HG03354 (cell line): ENCODE data around the gene ST14.

ENCODE experiments used
- ATAC-seq: cut with Tn5 transposase; IDR thresholded peaks from one replicate; pipeline ENCODE4 v1.9.1; 2021; ENCODE audit warnings: mild to moderate bottlenecking; ENCODE audit not compliant: unreplicated experiment, poor library complexity, severe bottlenecking

The ST14 gene

DNA sequence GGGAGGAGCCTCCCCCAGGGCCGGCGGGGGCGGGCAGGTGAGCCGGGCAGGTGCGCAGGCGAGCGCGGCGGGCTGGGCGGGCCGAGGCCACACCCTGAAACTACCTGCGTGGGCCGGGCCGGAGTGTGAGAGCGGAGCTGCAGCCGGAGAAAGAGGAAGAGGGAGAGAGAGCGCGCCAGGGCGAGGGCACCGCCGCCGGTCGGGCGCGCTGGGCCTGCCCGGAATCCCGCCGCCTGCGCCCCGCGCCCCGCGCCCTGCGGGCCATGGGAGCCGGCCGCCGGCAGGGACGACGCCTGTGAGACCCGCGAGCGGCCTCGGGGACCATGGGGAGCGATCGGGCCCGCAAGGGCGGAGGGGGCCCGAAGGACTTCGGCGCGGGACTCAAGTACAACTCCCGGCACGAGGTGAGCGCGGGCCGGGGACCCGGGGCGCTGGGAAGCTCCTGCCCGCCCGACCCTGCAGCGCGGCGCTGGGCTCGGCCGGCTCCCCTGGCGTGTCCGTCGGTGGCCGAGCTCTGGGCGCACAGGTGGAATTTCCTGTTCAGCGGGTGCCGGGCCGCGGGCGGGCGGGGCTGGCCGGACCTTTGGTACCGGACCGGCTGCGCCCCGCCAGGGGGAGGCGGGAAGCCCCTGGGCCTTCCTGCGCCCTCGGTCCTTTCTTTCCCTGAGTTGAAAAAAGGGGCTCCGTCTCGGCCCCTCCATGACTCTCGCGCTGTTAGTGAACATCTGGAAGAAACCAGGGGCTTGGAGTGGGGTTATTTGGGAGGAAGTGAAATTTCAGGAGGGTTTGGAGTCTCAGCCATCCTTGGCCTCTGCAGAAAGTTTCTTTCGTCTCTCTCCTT lies at the start of gene ST14:
ST14 (plus strand) TSS at position 126 of the 841 bp plus-strand sequence; CDS start at position 324, 198 bp downstream.
- ATAC-seq = no peak

DNA sequence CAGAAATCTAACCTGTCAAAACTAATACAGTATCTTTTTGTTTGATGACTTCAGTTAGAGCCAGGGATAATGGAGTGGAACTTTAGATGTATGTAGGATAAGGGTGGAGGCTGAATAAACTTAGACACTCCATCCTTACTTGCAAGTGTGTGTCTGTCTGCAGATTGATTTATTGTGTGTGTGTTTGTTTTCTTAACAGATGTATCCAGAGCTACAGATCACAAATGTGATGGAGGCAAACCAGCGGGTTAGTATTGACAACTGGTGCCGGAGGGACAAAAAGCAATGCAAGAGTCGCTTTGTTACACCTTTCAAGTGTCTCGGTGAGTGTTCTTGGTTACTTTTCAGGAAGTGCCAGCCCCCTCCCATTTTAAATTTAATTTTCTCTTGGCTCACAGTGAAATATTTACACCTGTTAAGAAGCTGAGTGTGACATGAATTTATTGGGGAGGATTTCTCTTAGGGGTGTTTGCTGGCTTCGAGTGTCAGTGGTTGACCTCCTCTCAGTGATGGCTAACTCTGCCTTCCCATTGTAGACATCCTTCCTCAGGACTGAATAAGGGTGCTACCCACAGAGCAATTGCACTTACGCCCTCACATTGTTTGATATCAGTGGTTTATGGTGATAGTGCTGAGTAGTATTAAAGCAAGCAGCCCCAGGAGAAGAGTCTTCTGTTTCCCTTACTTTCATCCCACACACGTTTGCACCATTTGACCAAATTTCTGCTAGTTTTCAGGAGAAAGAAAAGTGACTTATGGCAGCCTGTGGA lies 49.1 kb upstream of the ST14 start:
- ATAC-seq = no peak

DNA sequence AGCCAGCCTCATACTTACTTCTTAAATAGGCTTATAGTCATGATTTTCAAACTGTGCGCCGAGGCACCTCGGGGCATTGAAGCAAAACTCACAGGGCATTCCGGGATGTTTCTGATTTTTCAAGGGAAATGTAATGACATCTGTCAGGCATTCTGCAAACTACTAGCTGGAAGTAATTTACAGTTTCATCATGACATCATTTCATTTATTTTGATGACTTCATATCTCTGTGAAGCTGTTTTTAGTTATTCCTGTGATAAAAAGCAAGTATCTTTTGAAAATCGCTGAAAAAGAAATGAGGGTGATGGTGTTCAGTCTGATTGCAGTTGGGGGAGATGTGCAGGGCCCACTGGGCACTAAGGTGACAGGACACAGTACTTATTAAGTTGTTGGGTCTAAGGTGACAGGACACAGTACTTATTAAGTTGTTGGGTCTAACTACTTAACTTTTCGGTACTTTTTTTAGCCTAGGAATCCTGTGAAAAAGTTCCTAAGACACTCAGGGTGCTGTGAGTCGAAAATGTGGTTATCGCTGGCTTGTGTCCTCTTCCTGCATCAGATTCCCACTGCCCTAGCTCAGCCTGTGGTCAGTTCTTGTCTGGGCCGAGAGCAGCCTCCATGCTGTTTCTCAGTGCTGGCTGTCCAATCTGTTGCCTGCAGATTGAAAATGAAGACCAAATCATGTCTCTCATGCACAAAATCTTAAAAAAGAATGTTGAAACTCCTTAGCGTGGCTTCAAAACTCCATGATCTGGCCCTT lies 47.3 kb upstream of the ST14 start:
- ATAC-seq = no peak

DNA sequence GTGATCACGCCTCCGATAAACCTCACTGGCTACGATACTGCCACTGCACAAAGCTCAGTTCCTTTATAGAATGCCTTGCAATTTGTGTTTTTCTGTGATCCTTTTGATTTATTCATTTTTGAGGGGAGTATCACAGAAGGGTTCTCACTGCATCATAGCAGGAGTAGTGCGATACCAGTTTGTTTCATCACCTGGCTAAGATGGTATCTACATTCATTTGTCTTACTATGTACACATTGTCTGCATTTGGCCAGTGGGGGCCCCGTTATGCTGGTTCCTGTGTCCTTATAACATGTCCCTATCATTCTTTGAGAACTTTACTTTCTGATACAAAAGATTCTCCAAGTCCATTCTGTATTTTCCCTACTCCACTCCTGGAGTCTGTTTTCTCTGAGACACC lies 45.3 kb upstream of the ST14 start:
- no peak for ATAC-seq

DNA sequence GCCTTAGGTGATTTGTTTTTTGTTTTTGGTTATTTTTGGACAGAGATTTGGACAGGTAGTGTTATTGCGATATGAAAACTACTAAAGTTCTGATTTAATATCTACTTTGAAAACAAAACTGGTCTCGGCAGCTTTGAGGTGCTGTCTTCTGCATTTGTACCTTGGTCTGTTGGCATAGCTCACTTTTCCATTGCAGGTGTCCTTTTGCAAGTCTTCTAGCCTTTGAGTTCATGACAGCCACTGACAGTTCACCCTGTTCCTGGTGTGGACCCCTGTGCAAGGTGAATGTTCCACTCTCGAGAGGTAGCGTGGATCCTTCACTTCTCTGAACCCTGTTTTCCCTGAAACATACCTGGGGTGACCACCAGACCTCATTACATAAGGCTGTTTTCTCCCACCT lies 44.9 kb upstream of the ST14 start:
- ATAC-seq = no peak

DNA sequence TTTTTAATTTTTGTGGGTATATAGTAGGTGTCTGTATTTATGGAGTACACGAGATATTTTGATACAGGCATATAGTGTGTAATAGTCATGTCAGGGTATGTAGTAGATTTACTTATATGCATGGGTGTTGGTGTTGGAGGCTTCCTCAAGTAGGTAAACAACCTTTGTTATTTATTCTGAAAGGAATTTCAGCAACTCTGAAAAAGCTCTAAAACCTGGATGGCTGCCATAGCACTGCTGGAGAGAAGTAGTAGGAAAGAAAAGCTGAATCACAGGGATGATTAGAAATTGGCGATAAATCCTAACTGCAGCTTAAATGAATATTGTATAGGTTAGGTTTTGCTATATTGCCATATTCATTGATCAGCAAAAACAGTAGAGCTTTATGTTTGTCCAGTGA lies 44.4 kb upstream of the ST14 start:
- no peak for ATAC-seq

DNA sequence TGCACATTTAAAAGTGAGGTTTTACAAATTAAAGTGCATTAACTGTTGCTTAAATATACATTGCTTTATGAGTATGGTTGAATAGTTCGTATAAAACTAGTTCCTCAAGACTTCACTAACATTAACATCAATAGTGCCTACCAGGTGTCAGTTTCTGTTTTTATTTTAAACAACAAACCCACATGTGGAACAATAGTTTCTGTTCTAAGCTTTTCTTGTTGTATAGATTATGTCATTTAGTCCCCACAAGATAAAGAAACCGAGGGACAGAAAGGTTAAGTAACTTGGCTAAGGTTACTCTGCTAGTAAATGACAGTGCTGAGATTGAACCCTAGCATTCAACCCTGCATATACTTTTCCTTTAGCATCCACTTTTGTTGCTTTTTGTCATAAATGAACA lies 41.4 kb upstream of the ST14 start:
- peak; percentile 87 for ATAC-seq

DNA sequence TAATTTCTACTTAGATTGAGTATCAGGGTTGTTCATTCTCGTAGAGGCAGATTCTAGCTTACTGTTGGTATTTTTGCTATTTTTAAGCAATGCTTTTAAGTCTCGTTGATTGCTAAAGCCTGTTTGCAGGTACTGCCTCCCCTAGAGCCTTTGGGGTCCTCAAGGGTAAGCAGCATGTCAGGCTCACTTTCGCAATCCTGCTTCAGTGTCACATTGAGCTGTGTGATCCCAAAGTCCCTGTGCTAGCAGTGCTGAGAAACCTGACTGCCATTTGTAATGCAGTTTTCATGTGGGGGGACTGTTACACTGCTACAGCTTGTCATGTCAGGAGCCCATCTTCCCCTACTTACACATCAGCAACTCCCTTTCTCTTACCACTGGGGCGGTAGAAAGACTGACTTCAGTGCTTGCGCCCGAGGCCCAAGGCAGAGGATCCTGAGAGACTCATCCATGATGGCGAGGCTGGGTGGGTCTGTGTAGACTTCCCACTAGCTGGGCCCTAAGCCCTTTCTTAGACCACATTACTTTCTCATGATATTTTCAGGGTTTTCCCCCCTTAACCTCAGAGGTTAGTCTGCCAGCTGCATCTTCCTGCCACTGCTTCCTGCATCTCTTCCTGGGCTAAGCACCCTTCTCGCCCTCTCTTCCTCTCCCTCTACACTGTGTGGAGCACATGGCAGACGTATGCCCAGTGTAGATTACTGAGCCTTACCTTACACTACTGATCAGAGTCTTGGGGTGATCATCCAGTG lies 40.8 kb upstream of the ST14 start:
- ATAC-seq = peak; percentile 62

DNA sequence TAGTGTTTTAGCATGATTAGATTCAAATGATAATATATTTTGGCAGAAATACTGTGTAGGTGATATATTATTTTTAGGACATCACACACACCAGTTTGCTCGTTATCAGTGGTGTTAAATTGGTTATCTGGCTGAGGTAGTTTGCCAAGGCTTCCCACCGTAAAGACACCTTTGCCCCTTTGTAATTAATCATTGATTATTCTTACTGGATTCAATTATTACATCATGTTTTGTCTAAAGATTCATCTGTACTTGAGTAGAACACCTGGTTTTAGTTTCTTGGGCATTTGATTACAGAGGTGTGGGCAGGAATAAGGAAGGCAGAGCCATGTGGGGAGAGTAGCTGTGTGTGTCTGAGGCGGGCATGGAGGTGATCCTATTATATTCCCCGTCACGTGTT lies 39.5 kb upstream of the ST14 start:
- ATAC-seq = no peak

DNA sequence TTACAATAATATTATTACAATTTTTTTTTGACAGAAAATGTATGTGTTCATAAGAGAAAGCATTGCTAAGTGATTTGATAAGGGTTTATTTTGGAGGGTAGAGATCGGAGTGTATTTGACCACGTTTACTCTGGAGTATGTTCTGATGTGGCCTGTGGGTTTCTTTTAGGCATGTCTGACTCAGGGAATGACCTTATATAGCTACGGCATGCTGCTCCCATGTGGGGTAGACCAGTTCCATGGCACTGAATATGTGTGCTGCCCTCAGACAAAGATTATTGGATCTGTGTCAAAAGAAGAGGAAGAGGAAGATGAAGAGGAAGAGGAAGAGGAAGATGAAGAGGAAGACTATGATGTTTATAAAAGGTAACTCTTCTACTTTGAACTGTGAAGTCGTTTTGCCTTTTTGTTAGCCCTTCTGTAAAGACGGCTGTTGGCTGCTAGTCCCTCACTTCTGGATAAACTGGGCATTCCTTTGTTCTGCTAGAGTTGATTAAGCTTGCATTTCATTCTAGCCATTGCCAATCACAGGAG lies 38.1 kb upstream of the ST14 start:
- ATAC-seq = no peak

DNA sequence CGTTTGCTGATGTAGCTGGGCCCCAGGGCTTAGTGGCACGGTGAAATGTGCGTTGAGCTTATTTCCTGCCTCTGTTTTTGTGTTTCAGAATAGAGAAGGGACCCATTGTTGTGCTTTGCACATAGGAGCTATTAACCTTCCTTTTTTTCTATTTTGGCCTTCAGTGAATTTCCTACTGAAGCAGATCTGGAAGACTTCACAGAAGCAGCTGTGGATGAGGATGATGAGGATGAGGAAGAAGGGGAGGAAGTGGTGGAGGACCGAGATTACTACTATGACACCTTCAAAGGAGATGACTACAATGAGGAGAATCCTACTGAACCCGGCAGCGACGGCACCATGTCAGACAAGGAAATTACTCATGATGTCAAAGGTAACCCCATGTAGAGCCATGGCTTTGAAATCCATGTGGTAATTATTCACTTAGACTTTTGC lies 37.4 kb upstream of the ST14 start:
- no peak for ATAC-seq

DNA sequence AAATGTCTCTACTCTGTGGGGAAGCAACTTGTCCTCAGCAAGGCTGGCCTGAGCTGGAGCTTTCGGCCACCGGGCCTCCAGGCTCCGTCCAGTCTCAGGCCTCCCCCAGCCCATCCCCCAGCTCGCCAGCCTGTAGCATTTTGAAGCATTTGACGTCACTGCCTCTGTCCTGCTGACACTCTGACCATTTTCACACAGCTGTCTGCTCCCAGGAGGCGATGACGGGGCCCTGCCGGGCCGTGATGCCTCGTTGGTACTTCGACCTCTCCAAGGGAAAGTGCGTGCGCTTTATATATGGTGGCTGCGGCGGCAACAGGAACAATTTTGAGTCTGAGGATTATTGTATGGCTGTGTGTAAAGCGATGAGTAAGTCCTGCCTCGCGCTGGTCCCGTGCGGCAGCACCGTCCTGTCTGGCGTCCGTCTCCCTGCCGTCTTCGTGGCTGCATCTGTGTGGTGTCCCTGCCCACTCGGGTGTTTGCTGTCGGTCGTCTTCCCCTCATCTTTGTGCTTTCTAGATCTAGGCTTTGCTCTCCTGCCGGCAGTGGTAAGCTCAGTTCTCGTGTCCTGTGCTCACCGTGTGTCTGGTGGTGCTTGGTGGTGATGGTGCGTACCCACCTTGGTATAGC lies 36.1 kb upstream of the ST14 start:
- ATAC-seq = no peak

DNA sequence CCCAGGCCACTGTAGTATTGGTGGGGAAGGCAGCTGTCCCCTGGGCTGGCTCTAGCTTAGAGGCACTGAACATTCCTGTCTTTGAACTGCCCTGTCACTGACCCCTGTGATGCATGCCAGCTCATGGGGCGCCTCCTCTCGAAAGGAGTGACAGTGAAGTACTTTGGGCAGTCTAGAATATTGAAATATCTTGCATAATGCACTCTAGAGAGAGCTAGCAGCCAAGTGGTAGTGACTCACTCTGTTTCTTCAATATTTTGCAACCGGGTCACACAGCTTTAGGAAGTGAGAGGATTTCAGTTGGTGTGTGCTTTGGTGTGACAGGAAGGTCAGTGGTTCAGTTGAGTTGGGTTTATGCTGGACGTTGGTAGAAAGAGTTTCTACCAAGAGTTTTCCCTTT lies 35.5 kb upstream of the ST14 start:
- no peak for ATAC-seq

DNA sequence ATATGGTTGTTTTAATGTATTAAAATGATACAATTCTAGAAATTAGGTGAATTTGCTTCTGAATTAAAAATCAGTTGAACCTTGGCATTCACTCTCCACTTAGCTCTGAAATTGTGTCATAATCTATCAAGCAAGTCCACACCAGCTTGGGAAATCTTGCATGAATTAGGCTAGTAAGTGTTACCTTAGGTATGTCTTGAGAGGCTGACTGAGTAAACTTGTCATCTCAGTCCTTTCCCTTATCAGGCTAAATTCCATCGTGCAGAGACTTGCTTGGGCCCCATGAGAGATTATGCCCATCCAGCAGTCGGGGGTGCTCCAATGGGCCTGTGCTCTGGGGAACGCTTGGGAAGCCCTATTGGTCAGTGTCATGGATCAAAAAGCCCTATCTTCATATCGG lies 33.9 kb upstream of the ST14 start:
- ATAC-seq = no peak

DNA sequence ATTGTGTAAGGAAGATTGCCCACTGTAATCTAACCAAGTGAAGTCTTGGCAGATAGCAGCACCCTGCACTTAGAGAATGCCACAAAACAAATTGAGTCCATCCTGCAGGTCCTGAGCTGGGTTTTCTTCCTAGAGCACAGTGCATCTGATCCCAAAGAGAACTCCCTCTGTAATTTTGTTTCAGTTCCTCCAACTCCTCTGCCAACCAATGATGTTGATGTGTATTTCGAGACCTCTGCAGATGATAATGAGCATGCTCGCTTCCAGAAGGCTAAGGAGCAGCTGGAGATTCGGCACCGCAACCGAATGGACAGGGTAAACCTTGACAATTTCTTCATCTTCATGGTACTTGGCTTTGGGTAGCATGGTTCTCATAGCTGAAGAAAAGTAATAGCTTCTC lies 33.1 kb upstream of the ST14 start:
- no peak for ATAC-seq

DNA sequence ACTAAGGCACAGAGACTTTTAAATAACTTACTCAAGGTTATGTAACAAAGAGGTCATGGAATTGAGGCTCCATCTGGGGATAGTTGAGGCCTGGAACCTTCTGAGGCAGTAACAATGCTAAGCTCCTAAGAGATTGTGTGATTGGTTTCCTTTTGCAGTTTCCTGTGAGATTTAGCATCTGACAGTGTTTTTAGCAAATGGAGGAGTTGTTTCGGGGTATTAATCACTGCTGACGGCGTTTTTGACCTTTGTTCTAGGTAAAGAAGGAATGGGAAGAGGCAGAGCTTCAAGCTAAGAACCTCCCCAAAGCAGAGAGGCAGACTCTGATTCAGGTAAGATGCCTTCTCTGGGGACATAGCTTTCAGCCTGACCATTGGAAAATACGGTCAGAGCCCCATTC lies 32.1 kb upstream of the ST14 start:
- ATAC-seq = no peak

DNA sequence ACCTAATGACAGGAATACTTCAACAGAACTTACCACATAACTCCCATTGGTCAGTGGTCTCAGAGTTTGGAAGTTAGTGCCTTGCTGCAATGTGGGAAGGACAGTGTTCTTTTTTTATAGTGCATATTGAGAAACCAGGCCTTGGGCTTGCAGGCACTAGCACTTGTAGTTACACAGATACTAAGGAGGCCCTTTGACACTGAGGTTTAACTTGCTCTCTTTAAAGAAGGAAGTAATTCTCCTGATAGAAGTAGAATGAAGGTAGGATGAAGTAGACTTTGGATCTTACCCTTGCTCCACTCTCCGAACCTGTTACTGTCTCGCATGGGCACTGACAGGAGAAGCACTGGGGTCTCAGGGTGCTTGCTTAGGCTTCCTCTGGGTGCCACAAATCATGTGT lies 31.0 kb upstream of the ST14 start:
- no peak for ATAC-seq

DNA sequence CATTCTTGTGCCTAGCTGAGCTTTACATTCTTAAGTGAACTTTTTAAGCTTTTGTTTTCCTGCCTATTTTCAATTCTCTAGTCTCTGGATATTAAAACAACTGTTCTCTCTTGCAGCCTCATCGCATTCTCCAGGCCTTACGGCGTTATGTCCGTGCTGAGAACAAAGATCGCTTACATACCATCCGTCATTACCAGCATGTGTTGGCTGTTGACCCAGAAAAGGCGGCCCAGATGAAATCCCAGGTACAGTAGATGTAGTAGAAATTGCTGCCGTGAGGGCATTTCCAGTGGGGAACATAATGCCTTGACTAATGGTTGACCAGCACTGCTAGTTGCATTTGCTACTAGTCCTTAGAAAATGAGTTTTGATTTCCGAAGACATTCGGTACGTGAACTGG lies 29.7 kb upstream of the ST14 start:
- ATAC-seq = no peak
